ENCODE data around the gene GIPC1.
A peak's percentile ranks its signal among the peaks of the same experiment; 100 is the strongest.

Gene GIPC1

GRCh38 chr19:14434543-14435319 lies 61.2 kb downstream of the GIPC1 start:
- DNase-seq (ENCODE audit: low read depth) = no peak

- DNase-seq (ENCODE audit: low read depth) = no peak
Observed at GRCh38 chr19:14433554-14434501, 62.1 kb downstream of the GIPC1 start.

GRCh38 chr19:14432791-14433553 lies 63.0 kb downstream of the GIPC1 start, which contains the start of gene PKN1:
PKN1 (plus strand) TSS chr19:14433306; CDS start chr19:14433522, 216 bp downstream.
- DNase-seq (ENCODE audit: low read depth) = peak; percentile 41

- no peak for DNase-seq (ENCODE audit: low read depth)
Observed at GRCh38 chr19:14430712-14431111, 65.2 kb downstream of the GIPC1 start.

- DNase-seq (ENCODE audit: low read depth) = no peak
Observed at GRCh38 chr19:14428882-14429416, 67.0 kb downstream of the GIPC1 start.

Data from stimulated activated CD8-positive, alpha-beta memory T cell treated with anti-CD3 and anti-CD28 coated beads, Interleukin-15, amount 100 ng/mL, for 24 hours (primary cell).